Aorta (tissue), 5 donors: Measurements from ENCODE around the gene TMEM212. TPM values are rescaled to one million over a fixed set of nuclear protein-coding genes. Genes with fewer than 3 reads are reported as not detected.
"Not testable (repeated sequence)": the region's sequence is repeated elsewhere in the genome, so short reads cannot be mapped to it uniquely, and the experiment has no call there.

Source experiments
- ATAC-seq: fragments of 200-7000 bp; cut with Tn5 transposase; one replicate; pipeline ENCODE4 v1.9.1; 2022; ENCODE audit warnings: moderate library complexity; ENCODE audit not compliant: low FRiP score
- DNase-seq, 2 donors: peaks; one replicate each; pipeline ENCODE4 v3.0.0-alpha.2; 2020
- H3K27ac ChIP-seq, 2 donors: one replicate each; pipeline ENCODE4 v1.5.1; 2013; ENCODE audit warnings: low read length in 2 of 2, mild to moderate bottlenecking in 2 of 2, moderate library complexity in 2 of 2, control low read depth in 1 of 2, inconsistent platforms in 1 of 2, low read depth in 1 of 2
- H3K27me3 ChIP-seq, 2 donors: one replicate each; pipeline ENCODE4 v1.6.1; 2013; ENCODE audit warnings: control low read depth in 1 of 2, low read length in 1 of 2, mild to moderate bottlenecking in 1 of 2, moderate library complexity in 1 of 2; ENCODE audit not compliant: insufficient read depth in 2 of 2, control insufficient read depth in 1 of 2
- H3K36me3 ChIP-seq, 2 donors: one replicate each; pipeline ENCODE4 v1.6.1; 2013; ENCODE audit warnings: control low read depth in 1 of 2, low read length in 1 of 2, mild to moderate bottlenecking in 1 of 2; ENCODE audit not compliant: insufficient read depth in 2 of 2, control insufficient read depth in 1 of 2
- H3K4me1 ChIP-seq, 2 donors: one replicate each; pipeline ENCODE4 v1.6.1; 2013; ENCODE audit warnings: low read length in 2 of 2, control low read depth in 1 of 2, mild to moderate bottlenecking in 1 of 2, moderate library complexity in 1 of 2; ENCODE audit not compliant: insufficient read depth in 2 of 2, control insufficient read depth in 1 of 2
- H3K4me3 ChIP-seq, 2 donors: one replicate each; pipeline ENCODE4 v1.5.1; 2013; ENCODE audit warnings: low read length in 2 of 2, control low read depth in 1 of 2, mild to moderate bottlenecking in 1 of 2
- H3K9me3 ChIP-seq: one replicate; pipeline ENCODE4 v1.6.1; 2013; ENCODE audit warnings: mild to moderate bottlenecking, low read length; ENCODE audit not compliant: control insufficient read depth
- WGBS, 2 donors: extraction: QIAGEN DNeasy Blood & Tissue Kit; methylation state at CpG; one replicate each; pipeline ENCODE4 v1.1.7; 2013; 5-methylcytosine and 5-hydroxymethylcytosine counted together
- intact Hi-C, 2 donors: fragments of 100-400 bp; cut with DNase I; formaldehyde crosslinking; loops; one replicate each; pipeline versions ENCODE4 v1.14.2 to v1.15.0; 2022
- polyA plus RNA-seq, 2 donors: library from polyadenylated mRNA; stranded (reverse); fragments of 200-250 nt; gene quantifications; one replicate each; pipeline ENCODE4 v1.2.3, GENCODE V29; 2013
- total RNA-seq, 2 donors: library from RNA; stranded (reverse); fragmentation: NEBNext Ultra II Directional; extraction: Animal tissue kit (Norgen Biotek cat#: 25700); gene quantifications; one replicate each; pipeline ENCODE4 v1.2.1, GENCODE V29; 2021
- donor health status: healthy with polysubstance abuse.
- donor health status: Bipolar disorder and iron deficiency.
- donor health status: DM: no; HTN: no; CAD: no.
- donor health status: DM: no; HTN: no; CAD: no.
- donor health status: DM: yes; HTN: yes; CAD: no.

TMEM212 gene
- total and polyA plus RNA-seq, 4 donors = not detected

DNA sequence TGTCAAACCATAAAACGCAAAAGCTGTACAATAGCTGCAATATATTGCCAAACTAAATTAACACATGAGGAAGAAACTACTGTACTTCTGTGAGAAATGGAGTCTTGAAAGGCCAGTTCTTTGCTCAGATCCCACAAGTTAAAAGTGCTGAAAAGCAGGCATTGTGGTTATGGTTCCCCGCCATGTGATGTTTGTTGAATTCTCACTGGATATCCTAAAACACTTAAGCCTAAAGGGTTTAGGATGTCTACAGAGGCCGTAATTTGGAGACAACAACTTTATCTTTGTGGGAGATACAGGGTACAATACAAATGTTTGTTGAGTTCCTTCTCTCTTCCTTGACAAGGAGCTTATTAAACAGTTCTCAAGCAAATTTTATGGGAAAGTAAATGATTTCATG, 53.2 kb downstream of the TMEM212 start:
- no peak overlapping the region for H3K4me3 ChIP-seq
- H3K9me3 ChIP-seq = no peaks in the 10 kb centered on the region
- H3K27me3 ChIP-seq = no peaks in the 10 kb centered on the region
- no peaks in the 10 kb centered on the region for H3K36me3 ChIP-seq
- intact Hi-C loops = no loop called here
- WGBS, 2 donors = 91 to 93% methylated on average over 3 of the region's 3 CpGs
- DNase-seq (no peak), ATAC-seq (no peak)
- no peaks in the 10 kb centered on the region for H3K4me1 ChIP-seq
- no peak overlapping the region for H3K27ac ChIP-seq

DNA sequence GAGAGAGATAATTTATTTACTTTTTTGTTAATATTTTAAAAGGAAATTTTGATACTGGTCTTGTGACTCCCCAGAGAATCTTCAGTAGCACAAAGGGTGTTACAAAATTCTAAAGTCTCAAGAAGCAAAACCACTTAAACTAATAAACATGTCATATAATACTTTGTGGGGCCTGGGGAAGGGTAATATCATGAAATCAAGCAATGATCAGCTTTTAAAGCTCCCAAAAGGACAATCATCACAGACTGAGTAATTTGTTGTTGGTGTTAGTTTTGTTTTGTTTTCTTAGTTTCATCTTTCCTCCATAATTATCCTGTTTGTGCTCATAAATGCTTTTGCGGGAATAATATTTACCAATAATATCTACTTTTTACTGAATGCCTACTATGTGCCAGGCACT, 55.0 kb downstream of the TMEM212 start:
- no peaks in the 10 kb centered on the region for H3K4me1 ChIP-seq
- 96 to 97% methylated on average over 1 of the region's 1 CpG for WGBS, 2 donors
- intact Hi-C loops = no loop called here
- H3K9me3 ChIP-seq = no peaks in the 10 kb centered on the region
- DNase-seq (no peak), ATAC-seq (no peak)
- no peaks in the 10 kb centered on the region for H3K27me3 ChIP-seq
- no peak overlapping the region for H3K4me3 ChIP-seq
- H3K36me3 ChIP-seq = no peaks in the 10 kb centered on the region
- H3K27ac ChIP-seq = no peak overlapping the region

DNA sequence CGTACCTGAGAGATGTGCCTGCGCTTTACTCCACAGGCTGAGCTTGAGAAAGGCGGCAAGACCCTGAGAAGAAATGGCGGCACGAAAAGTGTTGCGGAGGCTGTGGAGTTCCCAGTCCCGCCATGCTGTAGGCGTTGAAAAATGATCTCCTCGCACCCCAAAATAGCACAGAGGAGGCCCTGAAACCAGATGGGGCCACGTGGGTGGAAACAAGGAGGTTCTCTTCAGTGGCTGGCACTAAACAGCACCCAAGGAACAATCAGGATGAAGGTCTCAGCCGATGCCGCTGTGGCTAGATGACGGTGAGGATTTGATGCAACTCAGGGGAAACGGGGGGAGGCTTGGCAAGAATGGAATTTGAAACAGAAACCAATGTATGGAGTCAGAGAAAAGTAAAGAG, 57.3 kb downstream of the TMEM212 start:
- Histone ChIP-seq H3K36me3 (no peaks in the 10 kb centered on the region), H3K9me3 (no peaks in the 10 kb centered on the region), H3K4me1 (no peaks in the 10 kb centered on the region), H3K27me3 (no peaks in the 10 kb centered on the region), H3K27ac (no peak overlapping the region), H3K4me3 (no peak overlapping the region)
- 91 to 93% methylated on average over 14 of the region's 14 CpGs for WGBS, 2 donors
- ATAC-seq (no peak), DNase-seq (no peak)
- intact Hi-C loops = no loop called here

DNA sequence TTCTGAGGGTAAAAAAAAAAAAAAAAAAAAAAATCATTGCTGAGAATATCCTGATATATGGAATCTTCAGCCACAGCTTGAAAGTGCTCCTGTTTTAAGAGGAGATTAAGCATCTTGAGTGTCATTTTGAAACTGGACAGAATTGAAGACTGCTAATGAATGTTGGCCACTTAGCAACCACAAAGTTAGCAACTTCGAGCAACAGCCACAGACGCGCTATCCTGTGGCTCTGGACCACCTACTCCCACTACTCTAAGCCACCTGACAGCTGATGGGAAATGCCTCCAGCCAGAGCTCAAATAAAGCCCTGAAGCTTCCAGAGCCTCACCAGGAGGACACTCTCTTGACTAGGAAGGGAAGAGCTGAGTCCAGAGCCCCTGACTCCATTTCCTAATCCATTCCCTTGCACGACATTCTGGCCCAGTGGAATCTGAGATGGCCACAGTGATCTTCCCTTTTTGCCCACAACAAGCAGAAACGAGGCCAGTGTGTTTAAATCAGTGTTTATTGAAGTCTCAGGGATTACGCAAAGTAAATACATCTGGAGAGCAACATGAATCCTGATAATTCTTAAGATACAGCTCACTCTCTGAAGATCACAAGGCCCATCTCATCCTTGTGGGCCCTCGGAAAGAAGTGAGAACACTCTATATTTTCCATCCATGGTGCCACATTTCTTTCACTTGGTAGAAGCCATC, 58.6 kb downstream of the TMEM212 start:
- DNase-seq (no peak), ATAC-seq (no peak)
- Histone ChIP-seq H3K4me3 (no peak overlapping the region), H3K36me3 (no peaks in the 10 kb centered on the region), H3K27ac (no peak overlapping the region), H3K9me3 (no peaks in the 10 kb centered on the region), H3K4me1 (no peaks in the 10 kb centered on the region), H3K27me3 (no peaks in the 10 kb centered on the region)
- intact Hi-C loops = no loop called here
- 91 to 92% methylated on average over 7 of the region's 7 CpGs for WGBS, 2 donors

DNA sequence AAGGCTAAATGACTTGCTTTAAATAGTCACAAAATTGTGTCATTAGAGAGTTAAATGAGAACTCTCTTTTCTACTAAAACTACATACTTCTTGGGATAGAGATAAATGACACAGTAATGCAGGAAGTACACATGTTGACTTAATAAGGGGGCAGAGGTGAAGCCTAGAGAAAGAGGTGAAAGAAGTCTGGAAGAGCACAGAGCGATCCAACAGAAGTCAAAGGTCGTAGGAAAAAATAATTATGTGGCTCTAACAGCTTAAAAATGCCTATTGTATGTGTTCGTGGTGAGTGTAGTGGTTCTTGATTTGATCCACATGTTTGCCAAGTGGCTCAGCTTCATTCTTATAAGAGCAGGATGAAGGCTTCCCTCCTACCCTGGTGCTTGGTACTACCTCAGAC, 61.7 kb downstream of the TMEM212 start:
- Histone ChIP-seq H3K36me3 (no peaks in the 10 kb centered on the region), H3K4me1 (no peaks in the 10 kb centered on the region), H3K4me3 (no peak overlapping the region), H3K27me3 (no peaks in the 10 kb centered on the region), H3K27ac (no peak overlapping the region), H3K9me3 (no peaks in the 10 kb centered on the region)
- intact Hi-C loops = no loop called here
- DNase-seq (no peak), ATAC-seq (no peak)
- WGBS, 2 donors = 81 to 82% methylated on average over 3 of the region's 3 CpGs

DNA sequence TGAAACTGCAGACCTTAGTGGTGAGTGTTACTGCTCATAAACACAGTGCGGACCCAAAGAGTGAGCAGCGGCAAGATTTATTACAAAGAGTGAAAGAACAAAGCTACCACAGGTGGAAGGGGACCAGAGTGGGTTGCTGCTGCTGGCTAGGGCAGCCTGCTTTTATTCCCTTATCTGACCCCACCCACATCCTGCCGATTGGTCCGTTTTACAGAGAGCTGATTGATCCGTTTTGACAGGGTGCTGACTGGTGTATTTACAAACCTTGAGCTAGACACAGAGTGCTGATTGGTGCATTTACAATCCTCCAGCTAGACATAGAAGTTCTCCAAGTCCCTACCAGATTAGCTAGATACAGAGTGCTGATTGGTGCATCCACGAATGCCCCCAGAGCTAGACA, 63.4 kb downstream of the TMEM212 start:
- H3K9me3 ChIP-seq, ATAC-seq, intact Hi-C loops, H3K27ac ChIP-seq, DNase-seq, H3K4me3 ChIP-seq, H3K4me1 ChIP-seq, H3K36me3 ChIP-seq, H3K27me3 ChIP-seq: not testable (repeated sequence)
- 91 to 93% methylated on average over 6 of the region's 6 CpGs for WGBS, 2 donors

DNA sequence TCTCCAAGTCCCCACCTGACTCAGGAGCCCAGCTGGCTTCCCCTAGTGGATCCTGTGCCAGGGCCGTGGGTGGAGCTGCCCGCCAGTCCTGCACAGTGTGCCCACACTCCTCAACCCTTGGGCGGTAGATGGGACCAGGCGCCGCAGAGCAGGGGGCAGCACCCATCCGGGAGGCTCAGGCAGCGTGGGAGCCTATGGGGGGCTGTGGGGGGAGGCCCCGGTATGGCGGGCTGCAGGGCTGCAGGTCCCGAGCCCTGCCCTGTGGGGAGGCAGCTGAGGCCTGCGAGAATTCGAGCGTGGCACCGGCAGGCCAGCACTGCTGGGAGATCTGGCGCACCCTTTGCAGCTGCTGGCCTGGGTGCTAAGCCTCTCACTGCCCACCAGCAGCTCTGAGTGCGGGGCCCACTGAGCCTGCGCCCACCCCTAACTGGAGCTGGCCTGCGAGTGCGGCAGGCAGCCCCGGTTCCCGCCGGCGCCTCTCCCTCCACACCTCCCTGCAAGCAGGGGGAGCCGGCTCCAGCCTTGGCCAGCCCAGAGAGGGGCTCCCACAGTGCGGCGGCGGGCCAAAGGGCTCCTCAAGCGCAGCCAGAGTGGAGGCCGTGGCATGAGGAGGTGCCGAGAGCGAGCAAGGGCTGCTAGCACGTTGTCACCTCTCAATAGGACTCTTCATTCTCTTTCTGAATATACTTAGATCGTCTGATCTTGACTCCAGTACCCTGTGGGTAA, 64.0 kb downstream of the TMEM212 start:
- H3K4me3 ChIP-seq = no peak overlapping the region
- intact Hi-C loops = no loop called here
- no peaks in the 10 kb centered on the region for H3K9me3 ChIP-seq
- no peak for DNase-seq
- H3K36me3 ChIP-seq = no peaks in the 10 kb centered on the region
- ATAC-seq = peak; percentile 15
- H3K27ac ChIP-seq = no peak overlapping the region
- 85 to 98% methylated on average over 33 of the region's 33 CpGs for WGBS, 2 donors
- no peaks in the 10 kb centered on the region for H3K4me1 ChIP-seq
- no peaks in the 10 kb centered on the region for H3K27me3 ChIP-seq

DNA sequence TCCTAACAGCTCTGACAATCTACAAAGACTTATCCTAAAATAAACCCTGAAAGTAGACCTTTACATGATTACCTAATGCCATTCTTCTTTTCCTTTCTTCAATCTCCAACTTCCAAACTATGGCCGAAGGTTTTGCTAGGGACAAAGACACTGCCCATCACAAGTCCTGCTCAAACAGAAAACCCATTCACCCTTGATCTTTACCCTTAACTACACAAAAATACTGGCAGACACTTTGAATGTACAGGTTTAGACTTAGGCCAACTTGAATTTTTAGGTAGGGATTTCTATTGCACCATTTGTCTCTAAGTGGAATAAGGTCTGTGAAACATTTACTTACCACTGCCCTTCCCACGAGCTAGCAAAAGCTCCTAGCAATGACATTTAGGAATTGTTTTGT, 64.6 kb downstream of the TMEM212 start:
- DNase-seq (no peak), ATAC-seq (no peak)
- Histone ChIP-seq H3K9me3 (no peaks in the 10 kb centered on the region), H3K27ac (no peak overlapping the region), H3K27me3 (no peaks in the 10 kb centered on the region), H3K4me3 (no peak overlapping the region), H3K36me3 (no peaks in the 10 kb centered on the region), H3K4me1 (no peaks in the 10 kb centered on the region)
- 89% methylated on average over 2 of the region's 2 CpGs for WGBS, 2 donors
- intact Hi-C loops = no loop called here

DNA sequence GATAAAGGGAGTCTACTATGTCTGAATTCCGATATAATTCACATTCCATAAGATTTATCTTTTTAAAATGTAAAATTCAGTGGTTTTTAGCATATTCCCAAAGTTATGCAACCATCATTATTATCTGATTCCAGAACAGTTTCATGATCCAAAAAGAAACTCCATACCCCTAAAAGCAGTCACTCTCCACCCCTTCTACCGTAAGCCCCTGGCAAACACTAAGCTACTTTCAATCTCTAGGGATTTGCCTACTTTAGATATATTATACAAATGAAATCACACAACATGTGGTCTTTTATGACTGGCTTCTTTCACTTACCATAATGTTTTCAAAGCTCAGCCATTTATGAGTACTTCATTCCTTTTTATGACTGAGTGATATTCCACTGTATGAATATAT, 65.6 kb downstream of the TMEM212 start:
- no peak overlapping the region for H3K27ac ChIP-seq
- no peak for DNase-seq
- intact Hi-C loops = no loop called here
- WGBS, 2 donors = 62 to 63% methylated on average over 2 of the region's 2 CpGs
- no peaks in the 10 kb centered on the region for H3K36me3 ChIP-seq
- H3K9me3 ChIP-seq = no peaks in the 10 kb centered on the region
- ATAC-seq = no peak
- no peak overlapping the region for H3K4me3 ChIP-seq
- H3K4me1 ChIP-seq = no peaks in the 10 kb centered on the region
- no peaks in the 10 kb centered on the region for H3K27me3 ChIP-seq
